Measurements from ENCODE around the gene KDM8. TPM values are rescaled to one million over a fixed set of nuclear protein-coding genes. Genes with fewer than 3 reads are reported as not detected.

KDM8 gene
- total RNA-seq, 1 experiment from 2014 or later = 7.9 TPM

- POLR2A ChIA-PET = interaction anchor here (0.7 kb wide), 1 partner anchor 43 kb away, joined by 3 read pairs; no protein-coding TSS in a partner anchor
Measured at GRCh38 chr16:27256861-27257260, 53.5 kb downstream of the KDM8 start.

GRCh38 chr16:27257271-27257670 lies 53.9 kb downstream of the KDM8 start:
- Histone ChIP-seq H3K27ac (ENCODE audit: low read length) (no peak overlapping the region), H3K36me3 (ENCODE audit: control insufficient read depth, insufficient read depth, low read length) (no peaks in the 10 kb centered on the region; the same call in 1 of the 2 replicates), H3K9me3 (ENCODE audit: control insufficient read depth, insufficient read depth, low read depth, low read length) (no peaks in the 10 kb centered on the region), H3K4me1 (ENCODE audit: control insufficient read depth, insufficient read depth, low read length) (peaks cover 5% of the 10 kb centered on the region), H3K27me3 (ENCODE audit: control insufficient read depth, insufficient read depth, low read length) (no peaks in the 10 kb centered on the region), H3K4me3 (ENCODE audit: low read depth in 2 of 2, low read length in 2 of 2) (no peak overlapping the region)
- ChIA-PET POLR2A (interaction anchor here (0.7 kb wide), 1 partner anchor 43 kb away, joined by 3 read pairs; no protein-coding TSS in a partner anchor), CTCF (no interaction called here)
- no TSS peak for BruUV-seq (replicated peaks)
- no peak for ATAC-seq
- TF ChIP-seq POLR2AphosphoS5 (IDR thresholded peaks at IDR 0.05; ENCODE audit: low read depth, low read length) (no peak), SIN3A (IDR thresholded peaks at IDR 0.05; ENCODE audit: borderline replicate concordance, insufficient read depth, low read depth, low read length) (no peak), TCF7L2 (IDR thresholded peaks at IDR 0.05; ENCODE audit: low read depth, low read length) (no peak), REST (IDR thresholded peaks at IDR 0.05; ENCODE audit: insufficient read depth in 1 of 2, low read depth in 2 of 2, low read length in 1 of 2) (no peak), CTCF (IDR thresholded peaks at IDR 0.05) (no peak)
- in situ Hi-C loops (cut with HindIII; ENCODE audit: low pct_unique_long_range_greater_than_20kb, low sequenced_read_pairs) = no loop called here
- intact Hi-C loops (cut with micrococcal nuclease; ENCODE audit: unreplicated experiment) = no loop called here
- DNase-seq (ENCODE audit: low read depth, low spot score) = no peak

More at GRCh38 chr16:27256861-27257260, 53.5 kb downstream of the KDM8 start:
- TF ChIP-seq TCF7L2 (IDR thresholded peaks at IDR 0.05; ENCODE audit: low read depth, low read length) (no peak), SIN3A (IDR thresholded peaks at IDR 0.05; ENCODE audit: borderline replicate concordance, insufficient read depth, low read depth, low read length) (no peak), REST (IDR thresholded peaks at IDR 0.05; ENCODE audit: insufficient read depth in 1 of 2, low read depth in 2 of 2, low read length in 1 of 2) (no peak), POLR2AphosphoS5 (IDR thresholded peaks at IDR 0.05; ENCODE audit: low read depth, low read length) (no peak), CTCF (IDR thresholded peaks at IDR 0.05) (no peak)
- H3K27me3 ChIP-seq (ENCODE audit: control insufficient read depth, insufficient read depth, low read length) = no peaks in the 10 kb centered on the region
- intact Hi-C loops (cut with micrococcal nuclease; ENCODE audit: unreplicated experiment) = no loop called here
- DNase-seq (ENCODE audit: low read depth, low spot score) (no peak), ATAC-seq (no peak)
- H3K4me1 ChIP-seq (ENCODE audit: control insufficient read depth, insufficient read depth, low read length) = peaks cover 5% of the 10 kb centered on the region
- no TSS peak for BruUV-seq (replicated peaks)
- no peaks in the 10 kb centered on the region for H3K9me3 ChIP-seq (ENCODE audit: control insufficient read depth, insufficient read depth, low read depth, low read length)
- in situ Hi-C loops (cut with HindIII; ENCODE audit: low pct_unique_long_range_greater_than_20kb, low sequenced_read_pairs) = no loop called here
- no peak overlapping the region for H3K27ac ChIP-seq (ENCODE audit: low read length)
- CTCF ChIA-PET = no interaction called here
- H3K36me3 ChIP-seq (ENCODE audit: control insufficient read depth, insufficient read depth, low read length) = no peaks in the 10 kb centered on the region; the same call in 1 of the 2 replicates
- H3K4me3 ChIP-seq (ENCODE audit: low read depth in 2 of 2, low read length in 2 of 2) = no peak overlapping the region

Data from Panc1 (cell line).